Keratinocyte (primary cell): ENCODE results near the gene SCN8A.

Source experiments
- EZH2 ChIP-seq: IDR thresholded peaks from one replicate; pipeline ENCODE4 v1.6.1; 2012; ENCODE audit warnings: inconsistent platforms, mild to moderate bottlenecking, low read length, moderate library complexity
- TF ChIP-seq, protein P1 (sequence below), 3 experiments: IDR thresholded peaks in 1 of 3; conservative IDR thresholded peaks in 1 of 3; optimal IDR thresholded peaks in 1 of 3; 2 replicates in 2 of 3; 3 replicates in 1 of 3; pipeline versions ENCODE3 to v1.5.1; 2011; ENCODE audit warnings: low read length in 3 of 3, mild to moderate bottlenecking in 3 of 3, moderate library complexity in 2 of 3, control low read depth in 1 of 3, inconsistent platforms in 1 of 3; ENCODE audit not compliant: insufficient read depth in 2 of 3; ENCODE audit errors: extremely low read depth in 1 of 3

DNA sequence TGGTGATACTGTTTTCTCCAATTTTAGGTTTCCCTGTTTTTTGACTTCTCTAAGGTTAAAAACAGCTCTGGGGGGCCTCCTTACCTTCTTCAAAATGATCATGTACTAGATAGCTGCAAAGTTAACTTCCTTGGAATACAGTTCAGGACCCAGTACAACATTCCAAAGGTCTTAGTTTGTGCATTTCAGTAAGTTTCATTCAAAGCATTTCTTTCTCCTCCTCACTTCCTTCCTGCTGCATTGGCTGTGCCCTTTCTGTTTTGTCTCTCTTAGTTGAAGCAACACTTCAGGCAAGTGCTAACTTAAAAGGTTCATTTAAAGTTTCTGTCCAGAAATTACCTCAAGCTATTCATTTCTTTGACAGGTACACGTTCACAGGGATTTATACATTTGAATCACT is 95.7 kb downstream of the SCN8A start:
- TF ChIP-seq, protein P1, sequence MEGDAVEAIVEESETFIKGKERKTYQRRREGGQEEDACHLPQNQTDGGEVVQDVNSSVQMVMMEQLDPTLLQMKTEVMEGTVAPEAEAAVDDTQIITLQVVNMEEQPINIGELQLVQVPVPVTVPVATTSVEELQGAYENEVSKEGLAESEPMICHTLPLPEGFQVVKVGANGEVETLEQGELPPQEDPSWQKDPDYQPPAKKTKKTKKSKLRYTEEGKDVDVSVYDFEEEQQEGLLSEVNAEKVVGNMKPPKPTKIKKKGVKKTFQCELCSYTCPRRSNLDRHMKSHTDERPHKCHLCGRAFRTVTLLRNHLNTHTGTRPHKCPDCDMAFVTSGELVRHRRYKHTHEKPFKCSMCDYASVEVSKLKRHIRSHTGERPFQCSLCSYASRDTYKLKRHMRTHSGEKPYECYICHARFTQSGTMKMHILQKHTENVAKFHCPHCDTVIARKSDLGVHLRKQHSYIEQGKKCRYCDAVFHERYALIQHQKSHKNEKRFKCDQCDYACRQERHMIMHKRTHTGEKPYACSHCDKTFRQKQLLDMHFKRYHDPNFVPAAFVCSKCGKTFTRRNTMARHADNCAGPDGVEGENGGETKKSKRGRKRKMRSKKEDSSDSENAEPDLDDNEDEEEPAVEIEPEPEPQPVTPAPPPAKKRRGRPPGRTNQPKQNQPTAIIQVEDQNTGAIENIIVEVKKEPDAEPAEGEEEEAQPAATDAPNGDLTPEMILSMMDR (optimal IDR thresholded peaks at IDR 0.05 in 1 of 3, IDR thresholded peaks at IDR 0.05 in 1 of 3, conservative IDR thresholded peaks at IDR 0.05 in 1 of 3; ENCODE audit: extremely low read depth in 1 of 3, insufficient read depth in 2 of 3, low read length in 3 of 3), result no peak
- TF ChIP-seq EZH2, result no peak
